Mammary epithelial cell (primary cell): ENCODE data around the gene BRD3.

Experiments used
- EZH2 ChIP-seq: IDR thresholded peaks from 2 replicates; pipeline ENCODE4 v1.6.1; 2012; ENCODE audit warnings: low read length, inconsistent platforms, borderline replicate concordance
- TF ChIP-seq, protein P1 (sequence below), 2 donors: IDR thresholded peaks in 1 of 2; conservative IDR thresholded peaks in 1 of 2; 2 replicates each; pipeline ENCODE4 v1.5.1; 2011 to 2012; ENCODE audit warnings: inconsistent platforms in 2 of 2, low read length in 2 of 2, mild to moderate bottlenecking in 2 of 2, control low read depth in 1 of 2, low read depth in 1 of 2; ENCODE audit not compliant: insufficient read depth in 1 of 2; ENCODE audit errors: extremely low read depth in 1 of 2

DNA sequence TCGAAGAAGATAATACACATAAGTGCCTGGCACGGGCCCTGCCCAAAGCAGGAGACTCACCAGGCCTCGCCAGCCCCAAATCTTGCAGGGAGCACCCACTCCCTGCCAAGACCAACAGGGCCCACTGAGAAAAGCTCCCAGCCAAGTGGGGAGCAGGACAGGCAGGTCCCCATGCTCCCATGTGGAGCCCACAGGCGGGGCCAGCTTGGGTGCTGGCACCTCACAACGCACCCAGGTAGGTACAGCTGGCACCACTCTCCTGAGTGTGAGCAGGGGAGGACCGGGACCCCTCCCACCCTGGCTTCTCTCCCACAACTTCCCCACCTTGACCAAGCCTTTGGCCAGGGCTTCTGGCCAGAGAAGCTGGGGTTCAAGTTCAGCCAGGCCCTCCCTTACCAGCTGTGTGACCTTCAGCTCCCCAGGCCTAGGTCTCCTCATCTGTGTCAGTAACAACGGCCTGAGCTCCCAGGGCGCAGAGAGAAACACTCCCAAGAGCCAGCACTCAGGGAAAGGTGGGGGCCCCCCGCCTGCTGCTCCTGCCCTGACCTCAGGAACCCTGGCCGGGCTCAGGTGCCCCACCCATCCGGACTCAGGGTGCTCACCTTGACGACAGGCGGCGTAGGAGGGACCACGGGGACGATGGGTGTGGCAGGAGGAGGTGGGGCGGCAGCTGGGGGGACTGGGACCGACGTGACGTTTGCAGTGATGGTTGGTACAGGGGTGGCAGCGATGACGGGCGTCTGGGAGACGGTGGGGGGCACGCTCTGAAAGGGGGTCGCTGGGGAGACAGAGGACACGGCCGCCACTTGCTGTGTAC, 17.8 kb downstream of the BRD3 start:
- TF ChIP-seq, protein P1, sequence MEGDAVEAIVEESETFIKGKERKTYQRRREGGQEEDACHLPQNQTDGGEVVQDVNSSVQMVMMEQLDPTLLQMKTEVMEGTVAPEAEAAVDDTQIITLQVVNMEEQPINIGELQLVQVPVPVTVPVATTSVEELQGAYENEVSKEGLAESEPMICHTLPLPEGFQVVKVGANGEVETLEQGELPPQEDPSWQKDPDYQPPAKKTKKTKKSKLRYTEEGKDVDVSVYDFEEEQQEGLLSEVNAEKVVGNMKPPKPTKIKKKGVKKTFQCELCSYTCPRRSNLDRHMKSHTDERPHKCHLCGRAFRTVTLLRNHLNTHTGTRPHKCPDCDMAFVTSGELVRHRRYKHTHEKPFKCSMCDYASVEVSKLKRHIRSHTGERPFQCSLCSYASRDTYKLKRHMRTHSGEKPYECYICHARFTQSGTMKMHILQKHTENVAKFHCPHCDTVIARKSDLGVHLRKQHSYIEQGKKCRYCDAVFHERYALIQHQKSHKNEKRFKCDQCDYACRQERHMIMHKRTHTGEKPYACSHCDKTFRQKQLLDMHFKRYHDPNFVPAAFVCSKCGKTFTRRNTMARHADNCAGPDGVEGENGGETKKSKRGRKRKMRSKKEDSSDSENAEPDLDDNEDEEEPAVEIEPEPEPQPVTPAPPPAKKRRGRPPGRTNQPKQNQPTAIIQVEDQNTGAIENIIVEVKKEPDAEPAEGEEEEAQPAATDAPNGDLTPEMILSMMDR (conservative IDR thresholded peaks at IDR 0.05 in 1 of 2, IDR thresholded peaks at IDR 0.05 in 1 of 2; ENCODE audit: extremely low read depth in 1 of 2, insufficient read depth in 1 of 2, low read depth in 1 of 2, low read length in 2 of 2): no peak
- no peak for TF ChIP-seq EZH2
